ENCODE results near the gene BIN2. TPM values are rescaled to one million over a fixed set of nuclear protein-coding genes. Genes with fewer than 3 reads are reported as not detected.

The BIN2 gene
- total RNA-seq, 1 donor from 2014 or later, result 0.18 TPM

DNA sequence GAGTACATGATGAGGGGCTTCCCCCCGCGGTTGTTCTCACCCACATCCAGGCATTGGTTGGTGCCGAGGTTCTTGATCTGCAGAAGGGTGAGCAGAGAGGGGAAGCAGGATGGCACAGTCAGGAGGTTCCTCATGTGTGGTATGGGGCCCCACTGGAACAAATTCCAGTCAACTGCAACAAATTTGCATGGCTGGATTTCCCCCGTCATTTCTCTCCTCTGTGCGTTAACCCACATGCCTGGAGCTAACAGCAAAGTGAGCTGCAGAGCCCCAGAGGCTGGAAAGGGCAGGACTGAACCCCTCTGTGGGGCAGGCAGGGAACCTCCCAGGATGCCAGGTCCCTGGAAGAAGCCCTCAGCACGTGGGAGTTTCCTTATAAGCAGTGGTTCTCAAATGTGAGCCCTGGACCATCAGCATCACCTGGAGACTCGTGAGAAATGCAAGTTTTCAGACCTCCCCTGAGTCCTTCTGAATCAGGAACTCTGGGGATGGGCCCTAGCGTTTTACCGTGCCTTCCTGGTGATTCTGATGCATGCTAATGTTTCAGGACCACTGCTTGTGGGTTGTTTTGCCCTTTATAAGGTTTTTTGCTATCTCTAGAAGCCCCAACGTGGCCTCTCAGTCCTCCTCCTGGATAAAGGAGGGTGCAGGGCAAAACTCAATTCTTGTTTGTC is 33.5 kb upstream of the BIN2 start:
- TF ChIP-seq, protein P1, sequence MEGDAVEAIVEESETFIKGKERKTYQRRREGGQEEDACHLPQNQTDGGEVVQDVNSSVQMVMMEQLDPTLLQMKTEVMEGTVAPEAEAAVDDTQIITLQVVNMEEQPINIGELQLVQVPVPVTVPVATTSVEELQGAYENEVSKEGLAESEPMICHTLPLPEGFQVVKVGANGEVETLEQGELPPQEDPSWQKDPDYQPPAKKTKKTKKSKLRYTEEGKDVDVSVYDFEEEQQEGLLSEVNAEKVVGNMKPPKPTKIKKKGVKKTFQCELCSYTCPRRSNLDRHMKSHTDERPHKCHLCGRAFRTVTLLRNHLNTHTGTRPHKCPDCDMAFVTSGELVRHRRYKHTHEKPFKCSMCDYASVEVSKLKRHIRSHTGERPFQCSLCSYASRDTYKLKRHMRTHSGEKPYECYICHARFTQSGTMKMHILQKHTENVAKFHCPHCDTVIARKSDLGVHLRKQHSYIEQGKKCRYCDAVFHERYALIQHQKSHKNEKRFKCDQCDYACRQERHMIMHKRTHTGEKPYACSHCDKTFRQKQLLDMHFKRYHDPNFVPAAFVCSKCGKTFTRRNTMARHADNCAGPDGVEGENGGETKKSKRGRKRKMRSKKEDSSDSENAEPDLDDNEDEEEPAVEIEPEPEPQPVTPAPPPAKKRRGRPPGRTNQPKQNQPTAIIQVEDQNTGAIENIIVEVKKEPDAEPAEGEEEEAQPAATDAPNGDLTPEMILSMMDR (IDR thresholded peaks at IDR 0.05; ENCODE audit: unreplicated experiment), result no peak
- H3K27ac Mint-ChIP-seq, result no peak overlapping the region
- H3K36me3 Mint-ChIP-seq, result peaks cover 7% of the 10 kb centered on the region
- no peak overlapping the region for H3K4me3 Mint-ChIP-seq
- H3K27me3 Mint-ChIP-seq (ENCODE audit: low read depth), result no peaks in the 10 kb centered on the region
- no peak for DNase-seq (ENCODE audit: low spot score in 2 of 2, unreplicated experiment in 2 of 2)
- peaks cover 13% of the 10 kb centered on the region for H3K4me1 Mint-ChIP-seq
- no peaks in the 10 kb centered on the region for H3K9me3 Mint-ChIP-seq

DNA sequence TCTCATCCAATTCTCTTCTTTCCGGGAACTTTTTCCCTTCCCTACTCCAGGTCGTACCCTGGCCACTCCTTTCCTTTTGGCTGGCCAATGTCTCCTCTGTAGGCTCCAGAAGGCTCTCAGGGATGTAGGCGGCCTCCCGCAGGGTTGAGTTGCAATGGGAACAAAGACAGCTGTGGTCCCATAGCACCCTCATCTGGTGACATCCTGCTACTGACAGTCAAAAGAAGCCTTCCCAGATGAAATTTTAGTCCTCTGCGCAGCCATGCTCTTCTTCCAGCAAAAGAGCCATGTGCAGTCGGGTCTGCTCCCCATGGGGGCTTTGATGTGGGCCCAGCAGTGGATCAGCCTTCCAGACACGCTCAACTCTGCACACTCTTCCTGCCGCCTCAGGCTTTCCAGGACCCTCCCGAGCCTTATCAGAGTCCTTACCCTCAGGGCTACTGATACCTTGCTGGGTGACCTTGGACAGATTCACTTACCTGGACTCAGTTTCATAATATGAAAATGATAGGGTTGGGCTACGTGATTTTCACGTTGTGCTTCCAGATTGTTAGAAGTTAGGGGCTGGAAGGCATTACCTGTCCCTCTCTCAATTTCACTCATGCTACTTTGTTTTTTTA is 28.0 kb upstream of the BIN2 start:
- H3K4me1 Mint-ChIP-seq, result peaks cover 3% of the 10 kb centered on the region
- H3K27ac Mint-ChIP-seq, result no peak overlapping the region
- no peaks in the 10 kb centered on the region for H3K9me3 Mint-ChIP-seq
- peak in 1 of 2 experiments; percentile 54 for DNase-seq (ENCODE audit: low spot score in 2 of 2, unreplicated experiment in 2 of 2)
- no peaks in the 10 kb centered on the region for H3K27me3 Mint-ChIP-seq (ENCODE audit: low read depth)
- no peak overlapping the region for H3K4me3 Mint-ChIP-seq
- TF ChIP-seq, protein P1 (IDR thresholded peaks at IDR 0.05; ENCODE audit: unreplicated experiment), result peak; percentile 57
- H3K36me3 Mint-ChIP-seq, result peaks cover under 1% of the 10 kb centered on the region

DNA sequence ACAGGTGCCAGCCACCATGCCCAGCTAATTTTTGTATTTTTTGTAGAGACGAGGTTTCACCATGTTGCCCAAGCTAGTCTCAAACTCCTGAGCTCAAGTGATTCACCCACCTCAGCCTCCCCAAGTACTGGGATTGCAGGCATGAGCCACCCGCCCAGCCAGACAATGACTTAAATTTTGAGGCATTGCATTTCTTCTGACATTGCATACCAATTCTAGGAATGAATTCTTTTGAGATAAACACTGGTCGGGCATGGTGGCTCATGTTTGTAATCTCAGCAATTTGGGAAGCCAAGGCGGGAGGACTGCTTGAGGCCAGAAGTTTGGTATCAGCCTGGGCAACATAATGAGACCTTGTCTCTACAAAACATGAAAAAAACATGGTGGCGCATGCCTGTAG is 25.1 kb upstream of the BIN2 start:
- Mint-ChIP-seq H3K36me3 (no peaks in the 10 kb centered on the region), H3K9me3 (no peaks in the 10 kb centered on the region), H3K4me3 (no peak overlapping the region), H3K4me1 (peaks cover 23% of the 10 kb centered on the region), H3K27ac (no peak overlapping the region), H3K27me3 (ENCODE audit: low read depth) (no peaks in the 10 kb centered on the region)
- no peak for DNase-seq (ENCODE audit: low spot score in 2 of 2, unreplicated experiment in 2 of 2)
- TF ChIP-seq, protein P1 (IDR thresholded peaks at IDR 0.05; ENCODE audit: unreplicated experiment), result no peak

DNA sequence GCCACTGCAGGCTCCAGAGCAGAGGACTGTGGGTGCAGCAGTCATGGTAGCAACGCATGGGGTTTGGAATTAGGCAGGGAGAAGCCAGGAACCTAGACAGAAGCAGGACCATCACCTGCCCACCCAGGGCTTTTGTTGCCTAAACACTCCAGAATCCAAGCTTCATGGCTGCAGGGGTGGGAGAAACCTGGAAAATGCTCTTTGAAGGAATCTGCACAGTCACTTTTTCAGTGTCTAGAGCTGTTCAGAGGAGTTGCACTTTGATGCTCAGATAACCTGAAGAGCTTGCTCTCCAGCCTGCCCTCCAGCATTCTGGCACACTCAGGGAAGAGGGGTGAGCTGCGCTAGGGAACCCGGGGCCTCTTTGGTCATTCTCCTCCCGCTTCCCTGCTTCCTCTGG is 24.1 kb upstream of the BIN2 start:
- H3K4me3 Mint-ChIP-seq, result no peak overlapping the region
- peaks cover 23% of the 10 kb centered on the region for H3K4me1 Mint-ChIP-seq
- no peak overlapping the region for H3K27ac Mint-ChIP-seq
- H3K27me3 Mint-ChIP-seq (ENCODE audit: low read depth), result no peaks in the 10 kb centered on the region
- no peaks in the 10 kb centered on the region for H3K9me3 Mint-ChIP-seq
- TF ChIP-seq, protein P1 (IDR thresholded peaks at IDR 0.05; ENCODE audit: unreplicated experiment), result no peak
- H3K36me3 Mint-ChIP-seq, result no peaks in the 10 kb centered on the region
- DNase-seq (ENCODE audit: low spot score in 2 of 2, unreplicated experiment in 2 of 2), result no peak

DNA sequence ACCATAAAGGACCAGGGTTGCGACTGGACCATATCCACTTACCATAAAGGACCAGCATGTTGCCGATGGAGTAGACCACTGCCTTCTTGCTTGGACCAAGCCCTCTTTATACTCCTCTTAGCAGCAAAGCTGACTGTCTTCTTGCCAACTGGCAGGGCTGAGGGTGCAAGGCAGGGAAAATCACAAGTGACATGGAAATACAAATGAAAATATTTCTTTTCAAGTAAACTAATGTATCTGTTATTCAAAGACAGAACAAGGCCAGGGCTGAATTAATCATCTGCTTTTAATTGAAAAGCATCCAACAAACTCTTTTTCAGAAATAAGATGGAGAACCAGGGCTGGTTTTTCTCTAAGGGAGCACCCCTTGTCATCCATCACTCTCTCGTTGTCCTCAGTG is 22.6 kb upstream of the BIN2 start, which contains the start of gene CELA1:
TSS of gene CELA1 (minus strand) at position 99 of the 400 bp plus-strand sequence. CDS start at position 58, 41 bp downstream.
- Mint-ChIP-seq H3K27ac (peak within 1 kb of the TSS; percentile 72), H3K27me3 (ENCODE audit: low read depth) (no peaks in the 10 kb centered on the region), H3K4me3 (no peak within 1 kb of the TSS), H3K4me1 (peaks cover 23% of the 10 kb centered on the region), H3K36me3 (no peaks in the 10 kb centered on the region), H3K9me3 (no peaks in the 10 kb centered on the region)
- TF ChIP-seq, protein P1 (IDR thresholded peaks at IDR 0.05; ENCODE audit: unreplicated experiment), result no peak
- DNase-seq (ENCODE audit: low spot score in 2 of 2, unreplicated experiment in 2 of 2), result no peak

Data from mesothelial cell of epicardium (in vitro differentiated cells).